ENCODE results near the gene ZDHHC3.
"Not testable (repeated sequence)": the region's sequence is repeated elsewhere in the genome, so short reads cannot be mapped to it uniquely, and the experiment has no call there.

Gene ZDHHC3

GRCh38 chr3:44963571-44964325, 12.2 kb downstream of the ZDHHC3 start:
- no peak for DNase-seq

DNA sequence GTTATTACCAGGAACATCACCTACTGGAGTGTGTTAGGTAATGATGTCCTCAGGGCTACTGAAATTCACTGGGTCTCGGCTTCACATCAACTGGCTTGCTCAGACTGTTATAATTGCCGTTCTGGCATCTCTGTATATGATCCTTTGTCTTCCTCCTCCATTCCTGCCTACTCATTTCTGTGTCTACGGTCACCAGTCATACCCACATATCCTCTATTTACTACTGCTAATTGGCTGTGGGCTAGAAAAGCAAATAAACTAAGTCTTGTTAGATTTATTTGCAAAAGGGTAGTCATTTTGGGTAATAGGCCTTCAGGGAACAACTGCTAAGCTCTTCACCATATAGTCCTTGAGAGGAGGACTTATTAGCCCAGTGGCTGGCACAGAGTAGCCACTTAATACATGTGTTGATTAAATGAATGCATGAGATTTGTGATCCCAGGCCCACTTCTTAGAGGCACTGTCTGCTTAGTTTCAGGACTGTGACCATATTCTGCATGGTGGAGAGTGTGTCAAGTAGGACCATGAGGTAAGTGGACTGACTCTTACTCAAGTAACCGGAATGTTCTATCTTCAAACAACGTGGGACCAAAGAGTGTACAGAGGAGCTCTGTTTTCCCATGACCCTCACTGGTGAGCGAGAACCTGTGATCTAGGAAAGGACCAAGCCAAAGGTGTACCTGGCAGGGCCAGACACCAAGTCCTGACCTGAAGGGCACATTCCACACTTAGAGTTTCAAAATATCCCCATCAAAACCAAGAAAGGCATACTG, 13.2 kb downstream of the ZDHHC3 start:
- DNase-seq: no peak

DNA sequence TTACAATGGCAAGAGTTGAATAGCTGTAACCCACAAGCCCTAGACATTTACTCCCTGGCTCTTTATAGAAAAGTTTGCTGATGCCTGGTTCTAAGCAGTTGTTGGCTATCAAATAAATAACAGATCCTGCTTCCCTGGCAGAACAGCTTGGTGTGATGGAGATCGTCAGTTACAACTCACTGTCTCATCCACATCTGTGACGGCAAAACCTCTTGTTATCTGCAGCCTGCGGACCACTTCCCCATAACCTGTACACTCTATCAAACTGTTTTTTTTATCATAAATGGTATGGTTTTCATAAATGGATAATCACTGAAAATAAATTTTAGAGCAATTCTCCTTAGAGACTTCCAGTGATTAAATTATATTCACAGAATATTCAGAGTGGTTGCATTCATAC, 14.1 kb downstream of the ZDHHC3 start:
- no peak for DNase-seq

GRCh38 chr3:44960387-44961026, 15.5 kb downstream of the ZDHHC3 start:
- DNase-seq: no peak

GRCh38 chr3:44958386-44958785, 17.6 kb downstream of the ZDHHC3 start:
- DNase-seq: no peak

GRCh38 chr3:44957986-44958385, 18.0 kb downstream of the ZDHHC3 start:
- DNase-seq: no peak

DNA sequence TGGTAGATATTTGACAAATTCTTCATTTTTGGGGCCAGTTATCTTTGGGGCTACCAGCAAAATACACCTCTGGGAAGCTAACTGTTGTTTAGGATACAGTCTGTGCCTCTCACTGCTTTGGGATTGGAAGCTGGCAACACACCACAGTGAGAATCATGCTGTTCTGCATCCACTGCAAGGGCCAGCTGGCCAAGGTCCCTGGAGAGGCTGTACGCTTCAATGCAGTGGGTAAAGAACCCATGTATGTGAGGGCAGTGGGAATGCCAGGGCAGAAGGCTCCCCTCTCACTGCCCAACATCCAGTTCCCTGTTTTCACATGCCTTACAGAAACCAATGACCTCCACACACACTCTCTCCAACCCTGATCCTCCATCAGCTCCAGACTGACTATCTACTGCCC, 20.1 kb downstream of the ZDHHC3 start:
- no peak for DNase-seq

GRCh38 chr3:44954962-44955361, 21.0 kb downstream of the ZDHHC3 start:
- DNase-seq: no peak

DNA sequence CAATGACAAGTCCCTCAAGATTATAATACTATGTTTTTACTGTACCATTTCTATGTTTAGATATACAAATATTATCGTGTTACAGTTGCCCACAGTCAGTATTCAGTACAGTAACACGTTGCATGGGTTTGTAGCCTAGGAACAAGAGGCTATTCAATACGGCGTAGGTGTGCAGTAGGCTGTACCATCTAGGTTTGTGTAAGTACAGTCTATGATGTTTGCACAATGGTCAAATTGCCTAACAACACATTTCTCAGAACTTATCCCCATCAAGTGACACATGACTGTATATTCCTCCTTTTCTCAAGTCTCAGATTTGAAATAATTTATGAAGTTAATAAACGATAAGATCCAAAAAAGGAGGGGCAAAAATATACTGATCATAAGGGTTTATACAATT, 21.7 kb downstream of the ZDHHC3 start:
- no peak for DNase-seq

DNA sequence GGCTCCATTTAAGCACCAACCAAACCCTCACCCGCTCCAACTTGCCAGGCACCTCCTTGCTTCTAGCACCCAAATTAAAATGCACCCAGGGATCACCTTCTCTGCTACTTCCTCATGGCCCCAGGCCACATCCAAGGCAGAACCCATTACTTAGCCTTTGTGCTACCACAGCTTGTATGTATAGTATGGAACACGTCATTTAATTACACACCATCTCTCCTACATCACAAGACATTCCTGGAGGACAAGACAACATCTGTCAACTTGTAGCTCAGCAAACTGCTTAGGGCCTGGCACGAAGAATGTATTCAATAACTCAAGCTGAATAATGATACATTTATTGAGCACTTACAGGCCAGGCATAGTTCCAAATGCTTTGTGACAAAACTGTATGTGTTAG, 23.3 kb downstream of the ZDHHC3 start:
- no peak for DNase-seq

DNA sequence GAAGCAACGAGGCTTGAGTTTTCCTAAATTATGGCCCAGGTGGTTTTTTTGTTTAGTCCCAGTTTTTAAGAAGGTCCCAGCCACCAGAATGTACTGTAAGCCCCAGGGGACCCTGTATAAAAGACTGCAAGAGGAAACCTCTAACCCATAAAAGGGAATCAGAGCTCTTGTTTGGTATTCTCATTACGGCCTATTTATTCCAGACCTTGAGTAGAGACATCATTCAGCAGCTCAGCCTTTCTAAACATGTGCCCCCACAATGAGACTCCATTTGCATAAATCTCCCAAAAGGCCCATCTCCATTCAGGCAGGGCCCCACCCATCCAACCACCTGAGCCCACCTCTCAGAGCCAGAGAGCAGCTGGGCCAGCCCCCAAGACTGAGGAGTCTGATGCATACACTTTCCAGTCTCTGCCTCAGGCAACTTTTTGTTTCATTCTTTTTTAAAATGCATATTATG, 25.7 kb downstream of the ZDHHC3 start:
- no peak for DNase-seq

DNA sequence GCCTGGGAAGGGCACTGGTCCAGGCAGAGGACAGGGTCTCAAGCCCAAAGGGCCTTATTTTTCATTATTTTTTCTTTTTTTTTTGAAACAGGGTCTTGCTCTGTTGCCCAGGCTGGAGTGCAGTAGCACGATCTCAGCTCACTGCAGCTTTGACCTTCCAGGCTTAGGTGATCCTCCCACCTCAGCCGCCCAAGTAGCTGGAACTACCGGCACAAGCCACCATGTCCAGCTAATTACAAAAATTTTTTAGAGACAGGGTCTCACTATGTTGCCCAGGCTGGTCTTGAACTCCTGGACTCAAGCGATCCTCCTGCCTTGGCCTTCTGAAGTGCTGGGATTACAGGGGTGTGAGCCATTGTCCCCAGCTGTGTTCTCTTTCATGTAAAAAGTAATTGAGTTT, 26.2 kb downstream of the ZDHHC3 start:
- not testable (repeated sequence) for DNase-seq

DNA sequence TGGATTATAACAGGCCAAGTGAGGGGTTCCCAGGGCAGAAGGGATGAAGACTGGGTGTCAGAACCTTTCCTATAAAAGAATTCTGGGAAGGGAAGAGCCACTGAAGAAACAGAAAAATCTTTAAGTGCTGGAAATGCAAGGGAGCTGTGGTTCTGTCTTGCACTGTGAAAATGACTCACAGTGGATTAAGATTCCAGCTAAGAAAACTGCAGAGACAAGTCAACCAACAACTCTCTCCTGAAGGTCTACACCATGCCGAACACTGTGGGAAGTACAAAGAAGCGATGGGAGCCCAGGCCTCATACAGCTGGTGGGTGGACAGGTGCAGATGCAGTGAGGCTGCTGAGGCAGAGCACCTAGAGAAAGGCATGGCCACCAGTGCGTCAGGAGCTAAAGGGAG, 27.7 kb downstream of the ZDHHC3 start:
- no peak for DNase-seq

GRCh38 chr3:44942202-44942921, 33.6 kb downstream of the ZDHHC3 start:
- no peak for DNase-seq

GRCh38 chr3:44939581-44940036, 36.4 kb downstream of the ZDHHC3 start:
- no peak for DNase-seq

DNA sequence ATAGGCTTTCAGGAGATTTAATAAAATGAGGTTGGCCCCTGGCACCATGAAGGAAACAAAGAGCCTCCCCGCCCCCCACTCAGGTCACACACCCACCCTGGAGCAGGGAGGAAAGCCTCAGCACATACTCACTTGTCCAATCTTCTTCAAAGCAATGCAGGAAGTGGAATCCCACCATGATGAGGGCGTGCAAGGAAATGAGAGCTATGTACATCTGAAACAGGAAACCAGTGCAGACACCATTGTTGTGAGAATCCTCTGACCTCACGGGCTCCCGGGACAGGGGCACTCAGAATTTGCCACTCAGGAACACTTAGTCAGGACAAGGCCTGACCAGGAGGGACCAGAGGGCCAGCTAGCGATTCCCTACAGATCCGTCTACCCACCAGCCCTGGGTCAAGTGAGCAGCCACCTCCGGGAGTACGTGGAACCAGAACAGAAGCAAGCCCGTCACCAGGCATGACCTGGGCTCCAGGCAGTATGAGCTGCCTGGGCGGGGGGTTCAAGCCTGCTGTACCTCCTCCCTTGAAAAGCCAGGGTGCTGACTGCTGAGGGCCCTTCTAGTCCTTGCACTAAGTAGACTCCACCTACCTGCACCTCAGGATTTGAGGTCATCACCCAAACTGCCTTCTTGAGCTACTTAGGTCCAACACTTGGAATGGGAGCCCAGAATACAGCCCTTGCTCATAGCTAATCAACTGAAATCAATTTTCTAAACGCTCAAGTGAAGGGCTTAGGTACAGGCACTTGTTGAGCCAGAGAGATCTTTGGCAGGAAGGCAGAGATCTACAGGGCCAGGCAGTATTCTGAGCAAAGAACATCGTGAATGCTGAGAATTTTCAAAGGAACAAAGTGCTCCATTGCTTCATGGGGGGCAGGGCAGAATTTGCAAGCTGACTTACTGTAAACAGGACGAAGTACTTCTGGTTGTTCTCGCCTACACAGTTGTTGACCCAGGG, 42.7 kb downstream of the ZDHHC3 start:
- DNase-seq: no peak

DNA sequence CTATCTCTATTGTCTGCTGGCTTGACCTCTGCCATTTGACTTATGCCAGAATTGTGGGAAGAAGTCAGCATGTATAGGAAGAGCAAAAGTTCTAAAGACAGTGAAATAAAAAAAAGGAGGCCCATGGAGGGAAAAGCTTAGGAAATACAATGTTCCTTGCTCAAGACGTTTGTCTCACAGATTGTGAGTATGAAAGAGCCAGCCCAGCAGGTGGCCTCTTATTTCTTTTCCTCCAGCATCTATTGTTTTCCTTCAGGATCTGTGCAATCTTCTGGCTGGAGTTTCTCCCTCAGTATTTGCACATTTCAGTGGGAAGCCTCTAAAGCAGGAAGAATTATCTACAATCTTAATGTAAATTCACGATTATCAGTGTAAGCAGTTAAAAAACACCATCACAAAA, 43.7 kb downstream of the ZDHHC3 start:
- no peak for DNase-seq

DNA sequence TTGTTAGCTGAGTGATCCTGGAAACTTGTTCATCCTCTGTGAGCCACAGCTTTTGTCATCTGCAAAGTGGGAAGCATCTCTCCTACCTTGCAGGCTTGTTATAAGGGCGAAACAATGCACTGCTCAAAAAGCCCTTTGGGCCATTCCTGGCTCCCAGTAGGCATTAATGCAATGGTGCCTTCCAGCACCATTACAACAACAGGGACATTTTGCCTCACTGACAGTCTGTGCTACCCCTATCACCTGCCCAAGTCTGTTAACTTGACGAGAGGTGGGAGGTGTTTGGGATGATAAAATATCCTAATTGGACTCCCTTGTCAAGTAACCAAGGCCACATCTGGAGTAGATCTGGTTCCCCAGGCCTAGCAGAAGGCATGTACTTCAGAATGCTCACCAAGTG, 44.2 kb downstream of the ZDHHC3 start:
- no peak for DNase-seq

DNA sequence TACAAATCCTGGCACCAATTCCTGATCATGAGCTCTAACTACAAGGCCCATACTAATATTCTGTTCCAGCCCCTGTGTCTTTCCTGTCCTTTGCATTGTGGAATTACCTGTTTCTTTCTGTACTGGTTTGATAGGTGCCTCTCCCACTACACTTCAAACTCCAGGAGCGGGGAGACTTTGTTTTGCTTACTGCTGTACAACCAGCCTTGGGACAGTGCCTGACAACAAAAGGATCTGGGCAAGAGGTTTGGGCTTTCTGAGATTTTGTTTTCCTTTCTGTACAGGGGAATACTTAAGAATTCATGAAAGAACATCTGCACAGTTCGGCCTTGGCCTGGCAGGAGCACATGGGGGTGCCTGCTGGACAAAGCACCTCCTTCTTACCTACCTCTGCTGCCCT, 45.1 kb downstream of the ZDHHC3 start:
- no peak for DNase-seq

DNA sequence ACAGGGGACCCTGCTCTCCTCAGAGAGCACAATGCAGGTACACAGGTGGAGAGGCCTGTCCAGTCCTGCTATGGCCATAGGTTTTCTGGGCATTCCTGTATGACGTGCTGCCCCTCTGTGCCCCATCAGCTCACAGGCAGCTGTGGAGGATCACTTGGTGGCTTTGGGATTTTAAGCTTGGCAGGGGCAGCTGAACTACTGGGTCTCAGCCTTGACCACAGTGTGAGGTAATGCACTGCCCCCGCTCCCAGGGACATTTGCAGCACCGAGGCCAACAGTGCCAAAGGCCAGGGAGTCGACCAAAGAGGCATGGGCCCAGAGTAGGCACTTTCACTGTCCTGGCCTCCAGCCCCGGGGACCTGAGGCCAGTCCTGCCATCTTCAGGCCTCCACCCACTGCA, 46.2 kb downstream of the ZDHHC3 start:
- DNase-seq: no peak

DNA sequence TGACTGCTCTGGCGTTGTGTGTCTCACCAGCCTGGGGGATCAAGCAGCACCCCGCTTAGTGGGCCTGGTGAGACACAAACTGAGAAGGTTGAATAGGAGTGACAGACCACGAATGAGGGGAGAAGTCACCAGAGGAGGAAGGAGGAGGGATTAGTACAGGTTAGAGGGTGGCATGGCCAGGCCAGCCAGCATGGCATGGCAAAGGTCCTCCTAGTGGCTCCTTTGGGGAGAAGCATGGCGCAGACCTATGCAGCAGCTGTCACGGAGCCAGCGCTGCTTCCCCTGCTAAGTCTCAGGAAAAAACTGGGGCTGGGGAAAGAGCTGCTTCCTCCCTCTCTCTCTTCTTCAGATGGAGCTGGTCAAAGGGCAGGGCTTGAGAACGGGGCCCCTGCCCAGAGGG, 48.6 kb downstream of the ZDHHC3 start:
- no peak for DNase-seq

DNA sequence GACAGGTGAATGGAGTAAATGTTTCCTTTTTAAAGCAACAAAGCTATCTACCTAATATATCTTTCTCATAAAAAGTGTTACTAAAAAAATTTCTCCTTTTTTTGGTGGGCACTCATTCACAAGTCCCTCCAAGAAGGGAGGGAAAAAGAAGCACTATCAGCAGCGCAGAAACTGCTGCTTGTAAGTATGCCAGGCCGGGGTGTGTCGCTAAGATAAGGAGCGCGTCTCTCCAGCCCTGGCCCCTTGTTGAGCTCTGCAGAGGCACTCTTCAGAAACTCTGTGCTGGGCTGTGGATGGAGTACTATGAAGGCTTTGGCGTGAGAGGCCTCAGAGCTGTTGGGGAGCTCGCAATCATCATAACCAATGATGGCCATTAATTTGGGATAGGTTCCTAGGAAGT, 49.1 kb downstream of the ZDHHC3 start:
- DNase-seq: no peak

All from right forelimb (tissue), 1 donor.